ENCODE data around the gene STRBP. TPM values are rescaled to one million over a fixed set of nuclear protein-coding genes. Genes with fewer than 3 reads are reported as not detected.
"Not testable (repeated sequence)": the region's sequence is repeated elsewhere in the genome, so short reads cannot be mapped to it uniquely, and the experiment has no call there.

Gene STRBP
- total RNA-seq, 1 donor from 2014 or later: 87.3 TPM

DNA sequence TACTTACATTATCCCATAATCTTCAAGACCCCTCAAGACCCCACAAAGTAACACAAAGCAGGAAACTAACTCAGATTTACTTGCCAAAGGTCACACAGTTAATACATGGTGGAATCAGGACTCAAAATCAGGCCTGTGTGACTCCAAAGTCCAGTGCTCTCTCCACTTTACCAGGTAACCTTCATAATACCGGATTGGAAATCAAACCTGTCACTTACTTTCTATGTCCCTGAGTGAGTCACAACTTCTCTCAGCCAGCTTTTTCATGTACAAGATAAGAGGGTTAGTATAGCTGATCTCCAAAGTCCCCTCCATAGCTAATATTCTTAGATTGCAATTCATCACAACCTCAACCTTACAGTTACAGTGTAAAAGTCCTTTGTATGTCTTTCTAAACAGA lies 17.1 kb downstream of the STRBP start:
- Mint-ChIP-seq H3K27me3 (no peaks in the 10 kb centered on the region), H3K4me3 (ENCODE audit: low read depth) (no peak overlapping the region), H3K36me3 (ENCODE audit: insufficient read depth) (peaks cover 10% of the 10 kb centered on the region), H3K4me1 (ENCODE audit: low read depth) (peaks cover 14% of the 10 kb centered on the region), H3K9me3 (ENCODE audit: low read depth) (peaks cover 6% of the 10 kb centered on the region), H3K27ac (no peak overlapping the region)
- TF ChIP-seq, protein P1, sequence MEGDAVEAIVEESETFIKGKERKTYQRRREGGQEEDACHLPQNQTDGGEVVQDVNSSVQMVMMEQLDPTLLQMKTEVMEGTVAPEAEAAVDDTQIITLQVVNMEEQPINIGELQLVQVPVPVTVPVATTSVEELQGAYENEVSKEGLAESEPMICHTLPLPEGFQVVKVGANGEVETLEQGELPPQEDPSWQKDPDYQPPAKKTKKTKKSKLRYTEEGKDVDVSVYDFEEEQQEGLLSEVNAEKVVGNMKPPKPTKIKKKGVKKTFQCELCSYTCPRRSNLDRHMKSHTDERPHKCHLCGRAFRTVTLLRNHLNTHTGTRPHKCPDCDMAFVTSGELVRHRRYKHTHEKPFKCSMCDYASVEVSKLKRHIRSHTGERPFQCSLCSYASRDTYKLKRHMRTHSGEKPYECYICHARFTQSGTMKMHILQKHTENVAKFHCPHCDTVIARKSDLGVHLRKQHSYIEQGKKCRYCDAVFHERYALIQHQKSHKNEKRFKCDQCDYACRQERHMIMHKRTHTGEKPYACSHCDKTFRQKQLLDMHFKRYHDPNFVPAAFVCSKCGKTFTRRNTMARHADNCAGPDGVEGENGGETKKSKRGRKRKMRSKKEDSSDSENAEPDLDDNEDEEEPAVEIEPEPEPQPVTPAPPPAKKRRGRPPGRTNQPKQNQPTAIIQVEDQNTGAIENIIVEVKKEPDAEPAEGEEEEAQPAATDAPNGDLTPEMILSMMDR (IDR thresholded peaks at IDR 0.05; ENCODE audit: unreplicated experiment): no peak
- no peak for DNase-seq (ENCODE audit: low spot score, unreplicated experiment)

DNA sequence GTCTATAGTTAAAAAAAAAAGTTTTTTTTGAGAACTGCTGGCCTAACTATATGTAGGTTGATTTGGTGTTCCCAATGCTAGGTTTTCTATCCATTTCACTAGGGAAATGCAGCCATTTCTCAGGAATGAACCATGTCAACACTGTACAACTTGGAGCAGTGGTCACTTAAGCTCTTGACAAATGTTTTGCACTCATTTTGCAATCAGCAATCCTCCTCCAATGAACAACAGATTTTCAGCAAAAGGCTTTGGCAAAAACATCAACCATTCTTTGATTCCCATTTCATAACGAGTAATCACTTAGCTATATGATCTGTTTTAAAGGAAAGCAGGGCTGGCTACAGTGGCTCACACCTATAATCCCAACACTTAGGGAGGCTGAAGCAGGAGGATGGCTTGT lies 17.9 kb downstream of the STRBP start:
- H3K4me3 Mint-ChIP-seq (ENCODE audit: low read depth): no peak overlapping the region
- DNase-seq (ENCODE audit: low spot score, unreplicated experiment): no peak
- H3K36me3 Mint-ChIP-seq (ENCODE audit: insufficient read depth): peaks cover 10% of the 10 kb centered on the region
- no peaks in the 10 kb centered on the region for H3K27me3 Mint-ChIP-seq
- TF ChIP-seq, protein P1 (IDR thresholded peaks at IDR 0.05; ENCODE audit: unreplicated experiment): no peak
- peaks cover 14% of the 10 kb centered on the region for H3K4me1 Mint-ChIP-seq (ENCODE audit: low read depth)
- H3K9me3 Mint-ChIP-seq (ENCODE audit: low read depth): peaks cover 6% of the 10 kb centered on the region
- H3K27ac Mint-ChIP-seq: no peak overlapping the region

GRCh38 chr9:123249162-123249561 lies 19.2 kb downstream of the STRBP start:
- H3K27me3 Mint-ChIP-seq; H3K4me1 Mint-ChIP-seq (ENCODE audit: low read depth); H3K27ac Mint-ChIP-seq; H3K4me3 Mint-ChIP-seq (ENCODE audit: low read depth); DNase-seq (ENCODE audit: low spot score, unreplicated experiment); H3K9me3 Mint-ChIP-seq (ENCODE audit: low read depth): not testable (repeated sequence)
- H3K36me3 Mint-ChIP-seq (ENCODE audit: insufficient read depth): peaks cover 10% of the 10 kb centered on the region

DNA sequence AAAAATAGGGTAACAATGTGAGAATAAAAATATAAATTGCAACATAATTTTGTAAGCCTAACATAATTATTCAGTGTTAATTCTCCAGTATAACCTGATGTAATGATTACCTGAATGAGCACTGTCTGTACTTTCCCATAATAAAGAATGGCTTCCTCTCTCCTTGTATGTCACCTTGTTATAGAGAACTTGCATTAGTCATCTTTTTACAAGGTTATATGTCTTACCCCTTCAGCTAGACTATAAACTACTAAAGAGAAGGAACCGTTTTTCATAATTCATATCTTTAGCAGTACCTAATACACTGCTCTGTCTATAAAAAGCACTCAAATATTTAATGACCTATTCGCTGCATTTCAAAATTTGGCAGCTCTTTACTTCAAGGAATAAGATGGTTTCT lies 19.8 kb downstream of the STRBP start:
- TF ChIP-seq, protein P1 (IDR thresholded peaks at IDR 0.05; ENCODE audit: unreplicated experiment): no peak
- Mint-ChIP-seq H3K4me1 (ENCODE audit: low read depth) (peaks cover 7% of the 10 kb centered on the region), H3K27ac (no peak overlapping the region), H3K9me3 (ENCODE audit: low read depth) (peaks cover 4% of the 10 kb centered on the region), H3K4me3 (ENCODE audit: low read depth) (no peak overlapping the region), H3K36me3 (ENCODE audit: insufficient read depth) (peaks cover 6% of the 10 kb centered on the region), H3K27me3 (no peaks in the 10 kb centered on the region)
- no peak for DNase-seq (ENCODE audit: low spot score, unreplicated experiment)

GRCh38 chr9:123246534-123246933 lies 21.9 kb downstream of the STRBP start:
- Mint-ChIP-seq H3K27ac (no peak overlapping the region), H3K27me3 (no peaks in the 10 kb centered on the region)

DNA sequence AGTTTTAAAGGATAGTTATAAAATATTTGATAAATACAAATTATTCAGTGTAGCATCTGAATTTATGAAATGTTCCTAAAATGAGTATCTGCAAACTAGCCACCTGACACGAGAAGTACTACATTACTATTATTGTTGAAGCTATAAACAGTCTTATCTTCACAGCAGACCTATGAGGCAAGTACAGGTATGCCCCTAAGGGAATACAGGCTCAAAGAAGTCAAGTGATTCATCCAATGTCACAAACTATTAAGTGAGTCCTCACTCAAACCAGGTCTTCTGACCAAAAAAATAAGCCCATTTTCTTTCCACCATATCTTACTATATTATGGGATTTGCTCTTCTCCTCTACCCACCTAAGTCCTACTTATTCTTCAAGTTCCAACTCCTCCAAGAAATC lies 28.7 kb downstream of the STRBP start:
- H3K4me1 Mint-ChIP-seq (ENCODE audit: low read depth): peaks cover 13% of the 10 kb centered on the region
- H3K36me3 Mint-ChIP-seq (ENCODE audit: insufficient read depth): peaks cover 3% of the 10 kb centered on the region
- no peak for DNase-seq (ENCODE audit: low spot score, unreplicated experiment)
- TF ChIP-seq, protein P1 (IDR thresholded peaks at IDR 0.05; ENCODE audit: unreplicated experiment): no peak
- H3K4me3 Mint-ChIP-seq (ENCODE audit: low read depth): no peak overlapping the region
- H3K9me3 Mint-ChIP-seq (ENCODE audit: low read depth): no peaks in the 10 kb centered on the region
- H3K27ac Mint-ChIP-seq: no peak overlapping the region
- H3K27me3 Mint-ChIP-seq: no peaks in the 10 kb centered on the region

More at GRCh38 chr9:123246534-123246933, 21.9 kb downstream of the STRBP start:
- Mint-ChIP-seq H3K4me1 (ENCODE audit: low read depth) (peaks cover 9% of the 10 kb centered on the region), H3K4me3 (ENCODE audit: low read depth) (no peak overlapping the region), H3K36me3 (ENCODE audit: insufficient read depth) (peaks cover 8% of the 10 kb centered on the region), H3K9me3 (ENCODE audit: low read depth) (no peaks in the 10 kb centered on the region)
- DNase-seq (ENCODE audit: low spot score, unreplicated experiment): no peak
- TF ChIP-seq, protein P1 (IDR thresholded peaks at IDR 0.05; ENCODE audit: unreplicated experiment): no peak
